ENCODE results near the gene EFEMP2.

Gene EFEMP2

GRCh38 chr11:65872586-65873317 lies at the start of gene EFEMP2:
TSS of gene EFEMP2 (minus strand) at chr11:65872800. CDS start at chr11:65872354, 446 bp downstream.
- DNase-seq (ENCODE audit: low spot score) = peak; percentile 65

GRCh38 chr11:65921876-65922275 lies 49.3 kb upstream of the EFEMP2 start:
- DNase-seq (ENCODE audit: low spot score) = no peak

- no peak for DNase-seq (ENCODE audit: low spot score)
Observed at GRCh38 chr11:65921033-65921555, 48.5 kb upstream of the EFEMP2 start.

GRCh38 chr11:65920372-65920802 lies 47.8 kb upstream of the EFEMP2 start:
- no peak for DNase-seq (ENCODE audit: low spot score)

- DNase-seq (ENCODE audit: low spot score) = peak; percentile 76
Observed at GRCh38 chr11:65919573-65920371, 47.2 kb upstream of the EFEMP2 start.

- peak; percentile 99 for DNase-seq (ENCODE audit: low spot score)
Observed at GRCh38 chr11:65919141-65919572, 46.6 kb upstream of the EFEMP2 start, which contains the start of gene DRAP1. TSS of gene DRAP1 (plus strand) at chr11:65919426. CDS start at chr11:65919502, 76 bp downstream.

GRCh38 chr11:65918211-65919140 lies 45.9 kb upstream of the EFEMP2 start, which contains the start of gene C11orf68:
TSS of gene C11orf68 (minus strand) at chr11:65919062. CDS start at chr11:65919031, 31 bp downstream.
- no peak for DNase-seq (ENCODE audit: low spot score)

- DNase-seq (ENCODE audit: low spot score) = no peak
Observed at GRCh38 chr11:65917434-65918210, 45.0 kb upstream of the EFEMP2 start.

GRCh38 chr11:65917077-65917433 lies 44.5 kb upstream of the EFEMP2 start:
- no peak for DNase-seq (ENCODE audit: low spot score)

- no peak for DNase-seq (ENCODE audit: low spot score)
Observed at GRCh38 chr11:65916391-65916790, 43.8 kb upstream of the EFEMP2 start.

- DNase-seq (ENCODE audit: low spot score) = peak; percentile 58
Observed at GRCh38 chr11:65915821-65916251, 43.2 kb upstream of the EFEMP2 start.

- DNase-seq (ENCODE audit: low spot score) = no peak
Observed at GRCh38 chr11:65915101-65915820, 42.7 kb upstream of the EFEMP2 start.

- DNase-seq (ENCODE audit: low spot score) = no peak
Observed at GRCh38 chr11:65912845-65913244, 40.2 kb upstream of the EFEMP2 start.

- peak; percentile 72 for DNase-seq (ENCODE audit: low spot score)
Observed at GRCh38 chr11:65911682-65912568, 39.3 kb upstream of the EFEMP2 start.

- DNase-seq (ENCODE audit: low spot score) = no peak
Observed at GRCh38 chr11:65907878-65908277, 35.3 kb upstream of the EFEMP2 start.

GRCh38 chr11:65906602-65907001 lies 34.0 kb upstream of the EFEMP2 start:
- no peak for DNase-seq (ENCODE audit: low spot score)

GRCh38 chr11:65903715-65904114 lies 31.1 kb upstream of the EFEMP2 start:
- no peak for DNase-seq (ENCODE audit: low spot score)

GRCh38 chr11:65903068-65903481 lies 30.5 kb upstream of the EFEMP2 start:
- DNase-seq (ENCODE audit: low spot score) = peak; percentile 55

GRCh38 chr11:65900899-65901180 lies 28.2 kb upstream of the EFEMP2 start:
- DNase-seq (ENCODE audit: low spot score) = no peak

All from iPS-NIHi11 (cell line).